Motor neuron (in vitro differentiated cells): ENCODE data around the gene SLC4A8. TPM values are rescaled to one million over a fixed set of nuclear protein-coding genes. Genes with fewer than 3 reads are reported as not detected.

Experiments
- ATAC-seq, 8 experiments: fragments of 200-7000 bp; cut with Tn5 transposase; replicated peaks in 6 of 8; 2 replicates each; pipeline ENCODE4 v1.8.0; 2021; ENCODE audit warnings: mild to moderate bottlenecking in 8 of 8, moderate library complexity in 8 of 8
- H3K27ac ChIP-seq, 2 donors: fragments of 250-450 bp; sonication (Bioruptor Pico); 2 replicates each; pipeline ENCODE4 v1.9.0; 2021; ENCODE audit warnings: antibody characterized with exemption in 2 of 2, mild to moderate bottlenecking in 2 of 2, moderate library complexity in 1 of 2
- H3K4me1 ChIP-seq, 2 donors: fragments of 250-450 bp; sonication (Bioruptor Pico); replicated peaks in 1 of 2; 2 replicates each; pipeline ENCODE4 v1.6.1; 2021; ENCODE audit warnings: antibody characterized with exemption in 2 of 2, mild to moderate bottlenecking in 2 of 2, moderate library complexity in 1 of 2
- H3K4me3 ChIP-seq, 5 donors: fragments of 250-450 bp; sonication (Bioruptor Pico); 2 replicates each; pipeline ENCODE4 v1.9.0; 2021; ENCODE audit warnings: antibody characterized with exemption in 5 of 5, mild to moderate bottlenecking in 5 of 5, moderate library complexity in 4 of 5
- WGBS, 10 experiments: fragments of 450-650 bp; shearing (Covaris generic); methylation state at CpG; one replicate each; pipeline ENCODE4 v1.0.0; 2022; 5-methylcytosine and 5-hydroxymethylcytosine counted together
- in situ Hi-C, 9 experiments: fragments of 400-800 bp; cut with MboI; loops; one replicate each; pipeline ENCODE4 v1.15.0; 2021; ENCODE audit warnings: low sequenced_read_pairs in 9 of 9, low pct_unique_long_range_greater_than_20kb in 2 of 9; ENCODE audit not compliant: unreplicated experiment in 9 of 9
- total RNA-seq, 8 experiments: library from RNA; unstranded; fragments of 300-600 nt; gene quantifications; 2 replicates each; pipeline versions ENCODE4 v1.2.3 to v1.2.4, GENCODE V29; 2022

Gene SLC4A8
- total RNA-seq, 8 experiments from 2014 or later, result 5.8 to 26.3 (median 19.8) TPM

- Histone ChIP-seq H3K4me1 (peaks cover 20 to 22% of the 10 kb centered on the region in 2 donors), H3K4me3 (no peak overlapping the region), H3K27ac (peak overlapping the region in 1 of 2 donors; percentile 47)
- in situ Hi-C loops, result loop anchor here in 4 of 9 experiments (10.0 to 25.0 kb wide), 6 partner anchors 105 to 568 kb away; partner anchors contain the start of gene ANKRD33 (in 1 of the 4)
- ATAC-seq, result peak in 3 of 8 experiments; percentile 10 to 34 (median 12)
- 15 to 70% (median 26%) methylated on average over 2 to 10 of the region's 11 CpGs for WGBS, 10 experiments
Observed at GRCh38 chr12:51419425-51420193, 5.0 kb upstream of the SLC4A8 start.

- Histone ChIP-seq H3K4me3 (no peak overlapping the region), H3K4me1 (peaks cover 22 to 27% of the 10 kb centered on the region in 2 donors), H3K27ac (no peak overlapping the region)
- 0 to 86% (median 50%) methylated on average over 1 to 4 of the region's 5 CpGs; no CpG with 5 or more reads in 3 of the 10 experiments for WGBS, 10 experiments
- ATAC-seq, result peak in 3 of 8 experiments; percentile 7 to 17 (median 10)
- in situ Hi-C loops, result loop anchor here in 4 of 9 experiments (10.0 to 25.0 kb wide), 6 partner anchors 103 to 566 kb away; partner anchors contain the start of gene ANKRD33 (in 1 of the 4)
Observed at GRCh38 chr12:51421266-51421884, 3.3 kb upstream of the SLC4A8 start.

- H3K4me3 ChIP-seq, result peak overlapping the region; percentile 58 to 78 (median 66)
- in situ Hi-C loops, result loop anchor here in 4 of 9 experiments (10.0 to 25.0 kb wide), 6 partner anchors 101 to 563 kb away; partner anchors contain the start of gene ANKRD33 (in 1 of the 4)
Observed at GRCh38 chr12:51424094-51424661, 453 bp upstream of the SLC4A8 start.

GRCh38 chr12:51428256-51428655 lies 3.6 kb downstream of the SLC4A8 start:
- no peak for ATAC-seq
- WGBS, 10 experiments, result 20 to 92% (median 77%) methylated on average over 1 to 4 of the region's 4 CpGs
- in situ Hi-C loops, result loop anchor here in 1 of 9 experiments (10.0 to 25.0 kb wide), 3 partner anchors 97 to 397 kb away; no protein-coding TSS in a partner anchor
- Histone ChIP-seq H3K4me1 (peaks cover 9 to 10% of the 10 kb centered on the region in 2 donors), H3K27ac (no peak overlapping the region), H3K4me3 (no peak overlapping the region)

More at GRCh38 chr12:51424094-51424661, 453 bp upstream of the SLC4A8 start:
- ATAC-seq, result no peak
- H3K27ac ChIP-seq, result peak overlapping the region; percentile 29 to 77
- H3K4me1 ChIP-seq, result peaks cover 19 to 21% of the 10 kb centered on the region in 2 donors
- 7 to 67% (median 29%) methylated on average over 1 to 10 of the region's 10 CpGs; no CpG with 5 or more reads in 1 of the 10 experiments for WGBS, 10 experiments

GRCh38 chr12:51429700-51430099 lies 5.1 kb downstream of the SLC4A8 start:
- in situ Hi-C loops, result loop anchor here in 1 of 9 experiments (10.0 to 25.0 kb wide), 3 partner anchors 95 to 395 kb away; no protein-coding TSS in a partner anchor
- WGBS, 10 experiments, result 80 to 100% (median 91%) methylated on average over 1 to 4 of the region's 4 CpGs; no CpG with 5 or more reads in 5 of the 10 experiments
- ATAC-seq, result no peak
- Histone ChIP-seq H3K4me1 (peaks cover 0 to 12% of the 10 kb centered on the region in 2 donors), H3K4me3 (no peak overlapping the region), H3K27ac (no peak overlapping the region)

GRCh38 chr12:51430196-51430895 lies 5.7 kb downstream of the SLC4A8 start:
- in situ Hi-C loops, result loop anchor here in 1 of 9 experiments (25.0 kb wide), 1 partner anchor 257 kb away; no protein-coding TSS in a partner anchor
- peaks cover 0 to 12% of the 10 kb centered on the region in 2 donors for H3K4me1 ChIP-seq
- WGBS, 10 experiments, result 0 to 100% (median 68%) methylated on average over 1 to 4 of the region's 4 CpGs
- ATAC-seq, result peak in 1 of 8 experiments; percentile 15
- H3K27ac ChIP-seq, result no peak overlapping the region
- H3K4me3 ChIP-seq, result no peak overlapping the region

- ATAC-seq, result peak in 7 of 8 experiments; percentile 33 to 76 (median 49)
- WGBS, 10 experiments, result 20 to 100% (median 60%) methylated on average over 1 to 2 of the region's 2 CpGs; no CpG with 5 or more reads in 2 of the 10 experiments
- in situ Hi-C loops, result loop anchor here in 1 of 9 experiments (25.0 kb wide), 1 partner anchor 254 kb away; no protein-coding TSS in a partner anchor
Observed at GRCh38 chr12:51432921-51433320, 8.3 kb downstream of the SLC4A8 start.

GRCh38 chr12:51434305-51434704 lies 9.7 kb downstream of the SLC4A8 start:
- no peak for ATAC-seq
- WGBS, 10 experiments, result 17 to 100% (median 65%) methylated on average over 1 of the region's 1 CpG; no CpG with 5 or more reads in 2 of the 10 experiments
- Histone ChIP-seq H3K27ac (no peak overlapping the region), H3K4me3 (no peak overlapping the region), H3K4me1 (peaks cover 0 to 5% of the 10 kb centered on the region in 2 donors)
- in situ Hi-C loops, result loop anchor here in 1 of 9 experiments (25.0 kb wide), 1 partner anchor 253 kb away; no protein-coding TSS in a partner anchor

More at GRCh38 chr12:51432921-51433320, 8.3 kb downstream of the SLC4A8 start:
- no peak overlapping the region for H3K27ac ChIP-seq
- H3K4me3 ChIP-seq, result no peak overlapping the region
- H3K4me1 ChIP-seq, result peaks cover 0 to 5% of the 10 kb centered on the region in 2 donors

GRCh38 chr12:51437431-51437830 lies 12.8 kb downstream of the SLC4A8 start:
- WGBS, 10 experiments, result 50 to 100% (median 72%) methylated on average over 1 of the region's 1 CpG; no CpG with 5 or more reads in 4 of the 10 experiments
- no peak for ATAC-seq

GRCh38 chr12:51439330-51439729 lies 14.7 kb downstream of the SLC4A8 start:
- in situ Hi-C loops, result loop anchor here in 1 of 9 experiments (25.0 kb wide), 1 partner anchor 248 kb away; no protein-coding TSS in a partner anchor
- ATAC-seq, result no peak
- peaks cover 0 to 2% of the 10 kb centered on the region in 2 donors for H3K4me1 ChIP-seq
- H3K27ac ChIP-seq, result no peak overlapping the region
- 0 to 100% (median 80%) methylated on average over 1 to 2 of the region's 2 CpGs; no CpG with 5 or more reads in 2 of the 10 experiments for WGBS, 10 experiments
- H3K4me3 ChIP-seq, result no peak overlapping the region

More at GRCh38 chr12:51437431-51437830, 12.8 kb downstream of the SLC4A8 start:
- in situ Hi-C loops, result loop anchor here in 1 of 9 experiments (25.0 kb wide), 1 partner anchor 250 kb away; no protein-coding TSS in a partner anchor
- Histone ChIP-seq H3K27ac (no peak overlapping the region), H3K4me1 (peaks cover 2 to 5% of the 10 kb centered on the region in 2 donors), H3K4me3 (no peak overlapping the region)

GRCh38 chr12:51441583-51441982 lies 17.0 kb downstream of the SLC4A8 start:
- WGBS, 10 experiments, result 13 to 100% (median 17%) methylated on average over 1 to 3 of the region's 3 CpGs; no CpG with 5 or more reads in 5 of the 10 experiments
- Histone ChIP-seq H3K4me1 (peaks cover 0 to 2% of the 10 kb centered on the region in 2 donors), H3K4me3 (no peak overlapping the region), H3K27ac (no peak overlapping the region)
- peak in 4 of 8 experiments; percentile 39 to 61 (median 49) for ATAC-seq
- in situ Hi-C loops, result loop anchor here in 1 of 9 experiments (25.0 kb wide), 1 partner anchor 246 kb away; no protein-coding TSS in a partner anchor
